NCI-H524 treated with DMSO at 0.1 percent for 48 hours (cell line): ENCODE data around the gene EFR3B.
"Not testable (repeated sequence)": the region's sequence is repeated elsewhere in the genome, so short reads cannot be mapped to it uniquely, and the experiment has no call there.

Experiments
- DNase-seq: peaks from one replicate; lab custom pipeline; 2025; lab: John Stamatoyannopoulos, UW

Gene EFR3B

DNA sequence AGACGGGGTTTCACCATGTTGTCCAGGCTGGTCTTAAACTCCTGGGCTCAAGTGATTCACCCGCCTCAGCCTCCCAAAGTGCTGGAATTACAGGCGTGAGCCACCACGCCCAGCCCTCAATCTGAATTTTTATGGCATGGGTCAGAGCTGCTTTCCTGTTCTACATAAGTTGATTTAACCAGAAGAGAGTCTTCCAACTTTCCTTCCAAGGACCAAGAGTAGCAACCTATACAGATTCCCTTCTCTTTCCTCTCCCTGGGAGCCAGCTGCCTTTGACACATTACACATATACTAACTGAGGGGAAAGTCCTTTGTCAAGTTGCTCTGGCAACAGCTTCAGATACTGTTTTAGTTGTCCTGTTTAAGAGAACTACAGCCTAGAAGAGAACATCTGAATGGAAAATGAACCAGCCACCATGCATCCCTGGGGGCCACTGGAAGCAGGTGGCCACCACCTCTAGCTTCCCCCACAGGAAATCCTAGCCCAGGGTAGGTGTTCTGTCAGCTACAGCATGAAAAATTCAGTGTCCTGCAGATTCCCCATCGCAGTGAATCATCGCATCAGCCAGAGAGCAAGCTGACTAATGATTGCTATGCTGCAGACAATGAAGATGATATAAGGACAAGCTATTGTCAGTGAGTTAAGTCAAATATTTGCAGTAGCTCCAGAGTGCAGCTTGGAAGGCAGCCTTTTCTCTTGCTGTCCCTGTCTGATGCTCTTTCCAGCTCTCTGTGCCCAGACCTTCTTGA is 63.6 kb downstream of the EFR3B start:
- no peak for DNase-seq

GRCh38 chr2:25109822-25110221 is 67.9 kb downstream of the EFR3B start:
- DNase-seq, result no peak

DNA sequence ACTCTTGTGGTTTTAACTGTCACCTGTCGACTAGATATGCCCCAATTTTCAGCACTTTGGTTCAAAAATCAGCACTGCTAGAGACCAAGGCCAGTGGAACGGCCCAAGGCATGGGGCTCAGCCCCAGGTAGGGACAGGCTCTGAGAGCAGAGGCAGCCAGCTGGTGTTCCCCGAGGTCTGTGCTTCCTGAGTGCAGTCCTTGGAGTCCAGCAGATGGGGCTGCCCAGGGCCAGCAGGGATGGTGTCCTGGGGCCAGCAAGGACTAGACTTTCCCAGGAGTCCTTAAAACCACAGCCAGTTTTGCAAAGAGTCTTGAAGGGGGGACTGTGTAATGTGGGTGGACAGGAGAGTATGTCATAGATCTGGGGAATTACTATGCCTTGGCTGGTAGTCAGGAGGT is 70.2 kb downstream of the EFR3B start:
- DNase-seq, result no peak

DNA sequence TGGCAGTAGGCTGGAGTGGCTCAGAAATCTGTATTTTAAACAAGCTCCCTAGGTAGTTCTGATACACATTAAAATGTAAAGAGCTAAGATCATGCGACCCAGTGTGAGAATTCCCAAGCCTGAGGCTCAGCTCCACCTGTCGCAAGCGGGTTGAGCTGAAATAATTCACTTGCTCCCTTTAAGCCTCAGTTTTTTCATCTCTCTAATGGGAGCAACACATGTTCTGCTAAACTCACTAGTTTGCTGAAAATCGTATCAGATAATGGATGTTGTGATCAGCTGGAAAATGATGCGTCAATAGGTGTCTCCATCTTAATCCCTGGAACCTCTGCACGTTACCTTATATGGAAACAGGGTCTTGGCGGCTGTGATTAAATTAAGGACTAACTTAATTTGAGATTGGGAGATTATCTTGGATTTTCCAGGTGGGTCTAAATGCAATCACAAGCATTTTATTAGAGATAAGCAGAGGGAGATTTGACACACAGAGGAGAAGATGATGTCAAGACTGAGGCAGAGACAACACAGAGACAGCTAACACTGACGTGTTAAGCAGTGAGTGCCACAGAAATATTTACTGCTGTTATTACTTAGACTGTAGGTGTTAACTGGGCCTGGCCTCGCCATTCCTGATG is 73.5 kb downstream of the EFR3B start:
- DNase-seq, result no peak

GRCh38 chr2:25115902-25116301 is 74.0 kb downstream of the EFR3B start:
- DNase-seq, result no peak

- DNase-seq, result no peak
These were observed 75.1 kb downstream of the EFR3B start for GRCh38 chr2:25116956-25117355.

- no peak for DNase-seq
These were observed 77.4 kb downstream of the EFR3B start for GRCh38 chr2:25119263-25119662.

DNA sequence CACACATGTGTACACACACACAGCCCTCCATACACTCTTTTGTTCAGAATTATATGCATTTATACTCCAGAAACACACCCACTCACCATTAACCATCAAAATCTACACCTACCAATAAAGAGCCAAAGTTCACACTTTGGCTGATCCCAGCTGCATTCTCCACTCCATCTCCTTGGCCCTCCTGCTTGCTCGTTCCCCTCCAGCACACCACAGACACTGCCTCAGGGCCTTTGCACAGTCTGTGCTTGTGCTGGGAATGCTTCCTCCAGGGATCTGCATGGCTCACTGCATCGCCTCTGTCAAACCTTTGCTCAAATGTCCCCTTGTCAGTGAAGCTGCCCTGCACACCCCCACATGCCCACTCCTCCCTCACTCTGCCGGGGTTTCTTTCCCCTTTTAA is 80.5 kb downstream of the EFR3B start:
- DNase-seq, result no peak

- no peak for DNase-seq
These were observed 81.8 kb downstream of the EFR3B start for GRCh38 chr2:25123682-25124081.

DNA sequence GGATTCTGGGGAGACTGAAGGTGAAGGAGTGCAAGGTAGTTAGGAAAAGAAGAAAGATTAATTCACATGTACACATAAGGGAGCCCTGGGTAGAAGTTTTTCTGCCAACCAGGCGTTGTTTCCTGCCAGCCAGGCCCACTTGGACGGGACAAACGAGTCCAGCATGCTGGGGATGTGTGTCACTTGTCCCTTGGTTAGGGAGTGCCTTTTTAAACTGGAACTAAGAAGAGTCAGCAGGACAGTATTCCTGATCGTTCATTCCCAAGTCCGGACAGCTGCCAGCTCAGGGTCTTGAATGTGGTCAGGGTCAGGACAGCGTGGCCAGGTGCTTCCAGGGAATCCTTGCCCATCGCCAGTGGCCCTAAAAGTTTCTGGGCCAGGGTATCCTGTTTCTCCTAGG is 83.3 kb downstream of the EFR3B start:
- DNase-seq, result no peak

DNA sequence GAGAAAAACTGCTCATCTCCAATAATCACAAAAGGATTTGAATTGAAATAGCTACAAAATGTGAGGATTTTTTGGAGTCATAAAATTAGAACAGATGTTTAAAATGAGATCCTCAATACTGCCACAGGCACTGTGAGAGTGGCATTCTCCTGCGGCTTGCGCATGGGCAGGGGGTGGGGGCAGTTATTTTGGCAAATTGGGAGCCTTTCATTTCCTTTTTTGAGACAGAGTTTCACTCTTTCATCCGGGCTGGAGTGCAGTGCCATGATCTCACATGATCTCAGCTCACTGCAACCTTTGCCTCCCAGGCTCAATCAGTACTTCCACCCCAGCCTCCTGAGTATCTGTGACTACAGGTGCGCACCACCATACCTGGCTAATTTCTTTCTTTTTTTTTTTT is 84.1 kb downstream of the EFR3B start:
- DNase-seq, result no peak

- DNase-seq, result not testable (repeated sequence)
These were observed 85.2 kb downstream of the EFR3B start for GRCh38 chr2:25127071-25127470.

GRCh38 chr2:25127646-25128045 is 85.8 kb downstream of the EFR3B start:
- DNase-seq, result no peak

DNA sequence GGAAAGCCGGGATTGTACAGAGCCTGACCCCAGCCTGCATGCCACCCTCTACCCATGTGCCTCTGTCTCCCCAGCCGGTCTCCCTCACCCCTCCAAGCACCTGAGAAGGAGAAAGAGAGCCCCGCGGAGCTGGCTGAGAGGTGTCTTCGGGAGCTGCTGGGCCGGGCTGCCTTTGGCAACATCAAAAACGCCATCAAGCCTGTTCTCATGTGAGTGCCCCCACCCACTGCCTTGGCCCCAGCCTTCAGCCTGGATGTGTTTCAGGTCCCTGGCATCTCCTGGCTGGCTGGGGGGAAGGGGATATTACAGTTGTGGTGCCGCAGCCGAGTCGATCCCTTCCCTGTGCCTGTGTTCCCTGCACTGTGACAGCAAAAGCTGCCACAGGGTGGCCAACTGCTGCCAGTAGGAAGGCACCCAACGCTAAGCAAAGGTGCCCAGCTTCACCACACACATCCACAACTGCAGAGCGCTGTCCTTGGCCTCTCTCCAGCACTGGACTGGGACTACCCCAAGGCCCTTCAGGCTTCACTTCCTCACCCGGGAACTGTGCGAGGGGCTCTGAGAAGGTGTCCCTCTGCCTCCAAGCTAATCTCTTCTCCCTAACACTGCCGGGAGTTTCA is 88.1 kb downstream of the EFR3B start:
- no peak for DNase-seq

GRCh38 chr2:25131253-25131566 is 89.3 kb downstream of the EFR3B start:
- no peak for DNase-seq

GRCh38 chr2:25131567-25132298 is 89.9 kb downstream of the EFR3B start:
- DNase-seq, result no peak

DNA sequence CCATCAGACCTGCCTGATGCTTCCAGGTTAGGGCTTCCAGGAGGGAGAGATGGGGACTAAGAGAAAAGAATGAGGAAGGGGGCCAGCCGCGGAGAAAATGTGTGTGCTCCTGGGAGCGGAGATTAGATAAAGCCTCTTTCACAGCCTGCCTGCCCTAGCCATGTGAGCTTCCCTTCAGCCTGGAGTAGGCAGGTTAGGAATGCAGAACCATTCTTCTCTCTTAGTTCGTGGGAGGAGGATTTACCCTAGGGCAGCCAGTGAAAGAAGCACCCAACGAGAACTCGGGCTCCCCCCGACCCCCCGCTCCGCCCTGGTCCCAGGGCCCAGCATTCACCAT is 90.4 kb downstream of the EFR3B start:
- DNase-seq, result no peak

DNA sequence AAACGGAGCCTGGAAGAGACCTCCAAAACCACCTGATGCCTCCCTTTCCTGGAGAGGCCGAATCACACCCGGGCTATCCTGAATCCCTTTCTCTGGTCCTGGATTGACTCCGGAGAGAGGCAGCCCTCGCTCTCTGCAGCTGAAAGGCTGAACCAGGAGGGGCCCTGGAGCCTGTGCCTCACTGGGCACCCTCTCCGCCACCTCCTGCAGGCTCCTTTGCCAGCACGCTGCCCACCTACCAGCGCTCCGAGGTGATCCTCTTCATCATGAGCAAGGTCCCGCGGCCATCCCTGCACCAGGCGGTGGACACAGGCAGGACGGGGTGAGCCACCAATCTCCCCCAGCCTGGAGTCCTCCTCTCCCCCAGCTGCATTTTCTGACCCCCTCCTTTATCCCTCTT is 90.8 kb downstream of the EFR3B start:
- DNase-seq, result no peak

DNA sequence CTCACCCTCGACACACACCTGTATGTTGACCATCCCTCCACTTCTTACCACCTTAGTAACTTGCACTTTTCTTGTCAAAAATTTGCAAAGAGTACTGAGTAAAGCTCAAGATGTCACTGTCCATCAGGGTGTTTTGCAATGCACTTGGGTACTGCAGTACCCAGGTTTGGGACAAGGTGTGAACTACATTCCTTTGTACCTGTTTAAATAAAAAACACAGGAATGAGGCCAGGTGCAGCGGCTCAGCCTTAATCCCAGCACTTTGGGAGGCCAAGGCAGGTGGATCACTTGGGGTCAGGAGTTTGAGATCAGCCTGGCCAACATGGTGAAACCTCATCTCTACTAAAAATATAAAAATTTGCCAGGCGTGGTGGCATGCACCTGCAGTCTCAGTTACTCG is 98.7 kb downstream of the EFR3B start:
- DNase-seq, result not testable (repeated sequence)

- no peak for DNase-seq
These were observed 99.2 kb downstream of the EFR3B start for GRCh38 chr2:25141120-25141519.

DNA sequence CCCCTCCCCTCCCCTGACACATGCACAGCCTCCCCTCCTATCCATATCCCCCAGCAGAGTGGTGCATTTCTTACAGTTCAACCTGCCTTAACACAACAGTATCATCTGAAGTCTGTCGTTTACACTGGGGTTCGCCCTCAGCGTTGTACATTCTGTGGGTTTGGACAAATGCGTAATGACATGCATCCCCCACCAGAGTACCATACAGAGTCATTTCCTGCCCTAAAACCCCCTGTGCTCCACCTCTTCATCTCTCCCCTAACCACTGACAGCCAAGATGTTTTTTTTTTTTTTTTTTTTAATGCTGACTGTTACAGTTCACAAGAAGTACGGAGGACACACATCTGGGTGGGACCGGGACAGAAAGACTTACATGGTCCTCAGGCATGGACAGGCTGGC is 103.9 kb downstream of the EFR3B start:
- DNase-seq, result no peak

DNA sequence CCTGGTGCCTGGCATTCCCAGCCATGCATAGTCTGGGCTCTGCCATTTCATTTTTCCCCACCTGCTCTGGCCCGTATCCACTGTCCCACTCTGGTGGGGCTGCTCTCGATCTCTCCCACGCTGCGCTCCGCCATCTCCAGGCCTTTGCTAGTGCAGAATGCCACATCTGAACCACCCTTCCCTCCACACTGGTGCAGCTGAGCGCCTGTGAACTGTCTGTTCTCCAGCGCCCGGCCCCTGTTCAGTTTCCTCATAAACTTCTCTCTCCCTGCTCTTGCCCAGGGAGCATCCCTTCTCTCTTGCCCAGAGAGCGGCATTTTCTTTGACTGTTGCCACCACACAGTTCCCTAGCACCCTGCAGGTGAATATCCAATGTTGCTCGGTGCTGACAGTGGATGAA is 105.0 kb downstream of the EFR3B start:
- no peak for DNase-seq

DNA sequence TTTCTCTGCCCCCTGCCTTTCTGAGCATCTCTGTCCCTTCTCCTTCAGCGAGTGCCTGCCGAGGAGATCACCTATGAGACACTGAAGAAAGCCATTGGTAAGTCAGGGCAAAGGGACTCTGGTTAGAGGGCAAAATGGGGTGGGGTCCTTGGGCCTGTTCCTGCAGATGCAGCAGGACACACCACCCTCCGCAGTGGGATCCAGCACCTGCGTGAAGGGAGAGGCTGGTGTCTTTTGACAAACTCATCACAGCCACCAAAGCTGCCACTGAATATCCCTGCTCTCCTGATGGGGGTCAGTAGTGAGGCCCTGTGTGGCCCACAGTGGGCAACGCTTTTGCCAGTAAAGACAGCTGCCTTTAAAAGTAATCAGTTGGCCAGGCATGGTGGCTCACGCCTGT is 107.8 kb downstream of the EFR3B start:
- no peak for DNase-seq
